Measurements from ENCODE around the gene CACHD1.
"Not testable (repeated sequence)": the region's sequence is repeated elsewhere in the genome, so short reads cannot be mapped to it uniquely, and the experiment has no call there.

Gene CACHD1

DNA sequence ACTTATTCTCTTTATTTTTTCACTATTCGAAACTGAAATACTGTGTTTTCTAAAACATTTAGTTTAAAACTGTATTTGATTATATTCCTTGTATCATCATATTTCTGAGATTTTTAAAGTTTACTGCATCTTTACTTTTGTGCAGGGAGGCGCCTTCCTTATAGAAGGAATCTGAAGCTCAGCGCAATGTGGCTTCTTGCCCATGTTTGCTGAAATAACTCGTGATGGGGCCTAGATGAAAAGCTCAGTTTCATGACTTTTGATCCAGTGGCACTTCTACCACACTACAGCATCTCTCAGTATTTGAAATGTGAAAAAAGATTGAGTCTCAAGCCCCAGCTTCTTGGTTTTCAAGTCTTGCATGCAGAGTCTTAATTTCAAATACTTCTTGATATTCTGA is 28.4 kb downstream of the CACHD1 start:
- DNase-seq, result no peak

DNA sequence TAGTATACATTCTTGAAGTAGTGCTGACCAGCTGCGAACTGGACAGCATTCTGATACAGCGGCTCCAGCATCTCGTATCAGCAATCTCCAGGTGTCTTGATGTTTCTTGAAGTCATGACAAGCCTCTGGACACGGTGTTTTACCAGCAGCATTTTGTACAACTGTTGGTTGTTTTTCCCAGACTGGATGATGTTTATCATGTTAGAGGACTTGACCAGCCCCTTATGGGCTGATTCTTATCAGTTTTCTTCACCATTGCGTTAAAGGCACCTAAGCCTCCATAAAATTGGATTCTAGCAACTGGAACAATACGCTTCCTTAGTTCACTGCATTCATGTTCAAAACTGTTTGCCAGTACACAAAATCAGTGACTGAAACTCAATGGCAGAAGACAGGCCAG is 29.1 kb downstream of the CACHD1 start:
- DNase-seq, result no peak

DNA sequence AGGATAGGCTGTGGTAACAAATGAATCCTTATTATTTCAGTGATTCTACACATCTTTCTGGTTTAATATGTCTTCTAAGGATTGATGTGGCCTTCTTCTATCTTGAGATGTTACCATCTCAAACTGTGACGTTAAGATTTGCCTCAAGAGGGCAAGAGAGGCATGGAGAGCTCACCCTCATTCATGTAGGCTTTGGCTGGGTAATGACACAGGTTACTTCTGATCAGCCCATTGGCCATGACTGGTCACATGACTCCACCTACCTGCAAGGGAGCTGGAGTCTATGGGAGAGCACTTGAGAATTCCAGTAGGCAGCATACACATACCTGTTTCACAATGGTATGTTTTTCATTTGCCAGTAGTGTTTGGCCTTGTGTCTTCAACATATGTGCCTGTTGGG is 30.0 kb downstream of the CACHD1 start:
- DNase-seq, result no peak

DNA sequence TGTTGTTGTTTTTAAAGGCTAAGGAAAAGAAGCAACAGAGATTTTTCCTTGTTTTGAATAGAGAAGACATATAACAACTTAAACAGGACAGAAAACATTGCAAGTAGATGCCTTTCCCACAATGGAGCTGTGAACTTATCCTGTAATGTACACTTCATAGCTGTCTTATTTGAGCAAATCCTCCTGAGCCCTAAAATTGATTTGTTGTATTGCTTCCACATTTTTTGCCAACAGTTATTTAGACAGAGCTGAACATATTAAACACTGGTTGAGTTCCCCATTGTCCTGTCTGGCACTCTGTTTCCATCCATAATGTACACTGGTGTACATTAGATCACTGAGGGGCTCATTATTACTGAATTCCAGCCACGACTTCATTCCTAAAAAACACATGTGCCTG is 32.2 kb downstream of the CACHD1 start:
- DNase-seq, result no peak

GRCh38 chr1:64502931-64503330 is 33.0 kb downstream of the CACHD1 start:
- DNase-seq, result no peak

DNA sequence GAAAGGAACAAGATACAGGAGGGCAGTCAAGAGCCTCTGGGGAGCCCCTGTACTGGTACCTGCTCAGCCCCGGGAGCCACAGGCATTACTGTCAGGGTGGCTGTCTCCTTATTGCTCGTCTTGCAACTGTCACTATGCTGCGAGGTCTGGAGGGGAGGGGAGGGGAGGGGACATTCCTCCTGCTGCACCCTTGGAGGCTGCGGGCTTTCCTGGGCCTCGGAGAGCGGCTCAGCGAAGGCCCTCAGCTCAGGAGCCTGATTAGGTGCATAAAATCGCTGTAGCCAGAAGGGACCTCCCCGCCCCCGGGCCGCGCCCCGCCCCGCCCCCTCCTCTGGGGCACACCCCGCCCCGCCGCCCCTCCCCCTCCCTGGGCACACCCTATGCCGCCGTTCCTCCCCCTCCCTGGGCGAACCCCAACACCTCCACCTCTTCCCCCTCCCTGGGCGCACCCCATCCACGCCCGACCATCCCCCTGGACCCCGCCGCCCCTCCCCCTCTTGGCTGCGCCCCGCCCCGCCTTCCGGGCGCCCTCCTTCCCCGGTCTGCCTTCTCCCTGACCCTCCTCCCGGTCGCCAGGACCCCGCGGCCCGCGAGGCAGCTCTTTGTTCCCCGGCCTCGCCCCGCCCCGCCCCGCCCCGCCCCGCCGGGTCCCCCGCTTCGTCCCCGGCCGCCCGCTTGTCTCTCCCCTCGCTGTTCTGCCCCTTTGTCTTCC is 35.5 kb downstream of the CACHD1 start:
- no peak for DNase-seq

GRCh38 chr1:64505944-64506655 is 36.2 kb downstream of the CACHD1 start:
- DNase-seq, result no peak

- no peak for DNase-seq
These were observed 38.7 kb downstream of the CACHD1 start for GRCh38 chr1:64508629-64509028.

DNA sequence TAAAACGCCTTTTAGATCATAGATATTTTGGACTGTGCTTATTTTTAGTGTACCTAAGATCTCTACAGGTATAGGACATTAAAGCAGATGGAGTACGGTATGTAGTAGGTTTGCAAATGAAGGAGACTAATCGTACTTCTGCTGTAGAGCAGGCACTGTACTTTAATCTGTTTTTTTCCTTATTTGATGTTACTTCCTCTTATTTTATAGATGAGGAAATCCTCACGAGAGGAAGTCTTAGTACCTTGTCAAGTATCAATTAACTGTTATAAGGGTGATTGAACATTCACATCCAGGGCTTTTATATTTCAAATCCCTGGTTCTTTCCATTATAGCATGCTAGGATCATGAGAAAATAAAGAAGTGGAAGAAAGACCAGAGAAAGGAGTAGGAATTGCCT is 41.1 kb downstream of the CACHD1 start:
- DNase-seq, result no peak

DNA sequence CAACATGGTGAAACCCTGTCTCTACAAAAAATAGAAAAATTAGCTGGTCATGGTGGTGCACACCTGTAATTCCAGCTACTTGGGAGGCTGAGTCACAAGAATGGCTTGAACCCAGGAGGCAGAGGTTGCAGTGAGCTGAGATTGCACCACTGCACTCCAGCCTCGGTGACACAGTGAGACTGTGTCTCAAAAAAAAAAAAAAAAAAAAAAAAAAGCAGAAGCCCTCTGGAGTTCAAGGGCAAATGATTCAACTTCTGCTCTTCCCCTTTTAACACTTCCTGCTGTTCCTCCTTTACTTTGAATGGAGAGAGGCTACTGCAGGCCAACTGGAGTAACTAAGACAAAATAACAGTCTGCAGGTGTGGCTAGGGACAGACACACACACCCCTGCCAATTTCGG is 42.3 kb downstream of the CACHD1 start:
- DNase-seq, result not testable (repeated sequence)

DNA sequence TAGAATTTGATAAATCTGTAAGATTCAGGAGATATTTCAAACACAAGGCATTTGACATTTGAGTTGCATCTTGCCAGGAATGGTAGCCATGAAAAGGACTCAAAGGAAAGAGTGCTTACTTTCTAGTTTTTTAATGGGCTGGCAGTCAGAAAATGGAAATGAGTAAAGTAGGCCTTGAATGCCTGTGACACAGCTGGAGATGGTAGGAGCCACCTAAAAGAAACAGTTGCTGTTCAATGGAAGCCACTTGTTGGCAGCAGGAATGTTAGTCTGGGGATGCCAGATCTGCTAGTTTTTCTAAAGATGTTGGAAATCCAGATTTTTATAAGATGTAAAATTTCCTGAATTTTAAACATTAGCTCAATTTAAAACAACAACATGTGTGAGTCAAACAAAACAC is 43.6 kb downstream of the CACHD1 start:
- DNase-seq, result no peak

DNA sequence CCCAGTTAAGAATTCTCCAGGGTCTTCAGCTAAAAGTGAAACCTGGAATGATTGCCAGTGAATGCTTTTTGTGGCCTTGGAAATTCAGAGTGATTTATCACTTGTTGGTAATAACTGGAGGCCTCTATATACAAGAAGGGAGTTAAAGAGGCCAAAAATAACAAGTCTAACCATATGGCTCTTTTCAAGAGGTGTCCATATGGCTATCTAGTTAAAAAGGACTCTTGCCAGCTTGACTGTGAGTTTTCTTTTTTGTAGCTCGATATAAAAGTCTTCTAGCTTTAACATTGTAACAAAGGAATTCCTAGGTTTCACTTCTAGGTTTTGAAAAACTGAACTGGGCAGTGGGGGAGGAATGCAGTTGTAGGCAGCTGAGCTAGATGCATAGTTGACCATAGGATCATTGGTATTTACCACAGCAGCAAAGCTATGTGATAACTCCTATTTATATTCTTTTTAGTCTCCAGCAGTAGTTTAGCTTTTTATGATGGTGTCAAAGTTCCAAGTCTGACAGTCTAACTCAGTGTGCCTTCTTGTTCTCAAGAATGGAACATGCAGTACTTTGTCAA is 44.4 kb downstream of the CACHD1 start:
- DNase-seq, result no peak

GRCh38 chr1:64515427-64515826 is 45.5 kb downstream of the CACHD1 start:
- DNase-seq, result no peak

- no peak for DNase-seq
These were observed 46.4 kb downstream of the CACHD1 start for GRCh38 chr1:64516301-64516700.

GRCh38 chr1:64516803-64517568 is 47.1 kb downstream of the CACHD1 start:
- DNase-seq, result no peak

DNA sequence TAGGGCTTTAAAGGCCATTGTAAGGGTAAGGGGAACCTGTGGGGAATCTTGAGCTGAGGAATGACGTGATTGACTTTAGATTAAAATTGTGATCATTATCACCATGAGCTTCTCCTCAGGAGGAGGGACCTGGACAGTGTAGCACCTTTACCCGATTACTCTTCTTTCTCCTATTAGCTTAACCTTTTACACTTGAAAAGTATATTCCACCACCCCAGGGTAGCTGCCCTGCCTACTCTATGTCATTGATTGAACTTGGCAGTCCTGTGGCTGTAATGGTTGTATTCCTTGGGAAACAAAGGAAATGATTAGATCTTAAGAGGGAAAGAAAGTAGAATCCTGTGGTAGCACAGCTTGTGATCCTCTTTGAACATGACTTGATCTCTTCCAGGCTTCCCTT is 47.7 kb downstream of the CACHD1 start:
- DNase-seq, result no peak

GRCh38 chr1:64518692-64519481 is 49.0 kb downstream of the CACHD1 start:
- DNase-seq, result no peak

GRCh38 chr1:64519901-64520300 is 50.0 kb downstream of the CACHD1 start:
- no peak for DNase-seq

DNA sequence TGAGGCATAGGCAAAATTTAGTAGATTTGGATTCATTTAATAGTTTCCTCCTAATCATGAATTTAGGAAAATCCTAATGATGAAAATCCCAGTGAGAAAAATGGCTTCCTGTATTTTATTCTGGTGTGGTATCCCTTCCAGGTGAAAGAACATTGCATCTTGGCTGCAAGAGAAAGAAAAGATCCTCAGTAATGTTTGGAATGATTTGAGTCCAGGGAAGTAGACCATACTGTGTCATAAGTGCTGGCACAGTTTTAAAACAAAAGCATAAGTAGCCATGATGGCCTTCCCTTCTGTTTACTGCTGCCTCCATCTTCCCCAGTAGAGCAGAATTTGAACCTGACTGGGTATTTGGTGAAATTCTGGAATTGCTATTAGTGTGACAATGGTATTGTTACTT is 52.8 kb downstream of the CACHD1 start:
- no peak for DNase-seq

DNA sequence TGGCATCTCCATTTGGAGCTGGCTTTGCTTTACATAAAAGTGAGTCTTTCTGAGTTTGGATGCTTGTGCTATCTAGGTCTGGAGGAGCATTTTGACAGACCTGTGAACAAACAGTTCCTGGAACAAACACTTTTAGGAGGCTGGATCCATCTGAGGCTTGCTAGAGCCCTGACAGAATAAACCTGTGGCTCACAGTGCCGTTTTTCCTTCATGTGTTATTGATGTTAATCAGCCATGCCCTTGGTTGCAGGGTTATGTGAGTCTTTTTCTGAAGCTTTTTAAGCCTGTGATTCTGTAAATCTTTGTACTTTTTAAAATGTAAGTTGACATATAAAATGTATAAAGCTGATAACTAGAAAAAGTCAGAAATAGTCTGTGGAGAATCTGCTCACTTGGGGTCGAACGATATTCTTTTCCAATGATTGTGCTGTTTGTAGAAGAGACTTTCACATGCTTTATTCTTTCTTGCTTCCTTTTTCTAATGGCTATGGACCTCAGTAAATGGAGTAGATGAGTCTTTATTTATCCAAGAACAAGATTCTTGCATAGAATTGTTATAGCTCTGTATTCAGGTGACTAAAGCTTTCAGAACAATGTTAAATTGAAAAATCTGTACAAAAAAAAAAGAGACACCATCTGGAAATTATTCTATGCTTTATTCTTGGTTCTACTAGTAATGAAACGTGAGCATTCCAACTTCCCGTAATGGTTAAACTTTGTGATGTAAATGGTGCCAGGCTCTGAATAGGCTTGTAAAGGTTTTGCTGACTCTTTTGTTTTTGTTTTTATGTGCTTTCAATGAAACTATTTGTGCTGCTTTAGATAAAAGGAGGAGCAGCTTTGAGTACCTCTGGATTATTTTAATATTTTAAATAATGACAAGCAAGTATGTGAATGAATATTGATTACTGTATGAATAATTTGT is 53.7 kb downstream of the CACHD1 start:
- no peak for DNase-seq

GRCh38 chr1:64524614-64525013 is 54.7 kb downstream of the CACHD1 start:
- no peak for DNase-seq

Measured in amniotic stem cell (primary cell).